SU-DHL-6 (cell line): ENCODE measurements around the gene C11orf54.
"Not testable (repeated sequence)": the region's sequence is repeated elsewhere in the genome, so short reads cannot be mapped to it uniquely, and the experiment has no call there.

Source experiments
- H2AFZ ChIP-seq: fragments of 200-600 bp; sonication (generic); 2 replicates; pipeline ENCODE4 v1.6.1; 2014; ENCODE audit warnings: low read depth, mild to moderate bottlenecking, moderate library complexity, mixed read lengths, antibody characterized with exemption, low read length; ENCODE audit not compliant: severe bottlenecking
- H3F3A ChIP-seq: fragments of 200-600 bp; shearing (Covaris generic); 2 replicates; pipeline ENCODE4 v1.6.0; 2016; ENCODE audit warnings: antibody characterized with exemption, mild to moderate bottlenecking; ENCODE audit not compliant: insufficient read depth
- H3K27ac ChIP-seq: fragments of 200-600 bp; sonication (generic); 2 replicates; pipeline ENCODE4 v1.5.1; 2016; ENCODE audit warnings: low read depth, mild to moderate bottlenecking, low read length, moderate library complexity, mixed read lengths
- H3K27me3 ChIP-seq: fragments of 200-600 bp; sonication (generic), shearing (Covaris generic); 2 replicates; pipeline ENCODE4 v1.6.0; 2014; ENCODE audit warnings: mild to moderate bottlenecking, low read length
- H3K36me3 ChIP-seq: fragments of 200-600 bp; sonication (generic); 2 replicates; pipeline ENCODE4 v1.6.1; 2014; ENCODE audit warnings: mild to moderate bottlenecking, low read length, mixed read lengths
- H3K4me2 ChIP-seq: fragments of 300-600, 200-600 bp; shearing (Covaris generic), sonication (generic); 2 replicates; pipeline ENCODE4 v1.6.0; 2014; ENCODE audit warnings: low read length, low read depth, mild to moderate bottlenecking; ENCODE audit not compliant: poor library complexity, severe bottlenecking
- H3K4me3 ChIP-seq: fragments of 200-600 bp; sonication (generic); 2 replicates; pipeline ENCODE4 v1.5.1; 2014; ENCODE audit warnings: antibody characterized with exemption, low read length, mild to moderate bottlenecking, mixed read lengths; ENCODE audit not compliant: insufficient read depth, poor library complexity, severe bottlenecking
- H3K79me2 ChIP-seq: fragments of 200-600 bp; sonication (generic); 2 replicates; pipeline ENCODE4 v1.6.1; 2014; ENCODE audit warnings: mild to moderate bottlenecking, low read length, moderate library complexity; ENCODE audit not compliant: insufficient read depth
- H3K9ac ChIP-seq: fragments of 200-600 bp; sonication (generic); 2 replicates; pipeline ENCODE4 v1.7.0; 2014; ENCODE audit warnings: mild to moderate bottlenecking, low read length
- H3K9me2 ChIP-seq: fragments of 200-600 bp; sonication (generic); replicated peaks from 2 replicates; pipeline ENCODE4 v1.6.1; 2014; ENCODE audit warnings: low read length; ENCODE audit not compliant: insufficient read depth
- H3K9me3 ChIP-seq: fragments of 200-600 bp; sonication (generic); 2 replicates; pipeline ENCODE4 v1.6.1; 2014; ENCODE audit warnings: low read length, mixed read lengths; ENCODE audit not compliant: insufficient read depth
- H4K20me1 ChIP-seq: fragments of 200-600 bp; sonication (generic); 2 replicates; pipeline ENCODE4 v1.6.1; 2014; ENCODE audit warnings: low read depth, mild to moderate bottlenecking, antibody characterized with exemption, low read length, moderate library complexity, mixed read lengths
- CTCF ChIP-seq: fragments of 200-600 bp; sonication (generic); IDR thresholded peaks from one replicate; pipeline ENCODE4 v1.5.1; 2017; ENCODE audit warnings: antibody characterized with exemption, mild to moderate bottlenecking, low read length, moderate library complexity; ENCODE audit not compliant: insufficient read depth, poor library complexity, severe bottlenecking
- EZH2phosphoT487 ChIP-seq: fragments of 200-600 bp; sonication (generic), shearing (Covaris generic); conservative IDR thresholded peaks from 2 replicates; pipeline ENCODE4 v1.6.1; 2018; ENCODE audit warnings: mild to moderate bottlenecking, antibody characterized with exemption, low read length, moderate library complexity, mixed read lengths

C11orf54 gene

GRCh38 chr11:93743291-93743690 is 1.8 kb downstream of the C11orf54 start:
- Histone ChIP-seq H3K36me3 (peaks cover 24% of the 10 kb centered on the region), H3K9me3 (no peaks in the 10 kb centered on the region), H2AFZ (no peak overlapping the region), H3K9ac (no peak overlapping the region), H3F3A (peaks cover 24% of the 10 kb centered on the region), H3K27ac (no peak overlapping the region), H3K79me2 (peaks cover 53% of the 10 kb centered on the region), H3K9me2 (no peaks in the 10 kb centered on the region), H3K27me3 (no peaks in the 10 kb centered on the region), H4K20me1 (peaks cover 16% of the 10 kb centered on the region), H3K4me3 (no peak overlapping the region), H3K4me2 (no peak overlapping the region)
- TF ChIP-seq EZH2phosphoT487 (no peak), CTCF (no peak)

- Histone ChIP-seq H3K79me2 (peaks cover 40% of the 10 kb centered on the region), H3F3A (peaks cover 11% of the 10 kb centered on the region), H3K9me3 (no peaks in the 10 kb centered on the region), H3K9ac (no peak overlapping the region), H2AFZ (no peak overlapping the region), H3K27ac (no peak overlapping the region), H3K4me3 (no peak overlapping the region), H3K9me2 (no peaks in the 10 kb centered on the region), H4K20me1 (peaks cover 2% of the 10 kb centered on the region), H3K36me3 (peaks cover 11% of the 10 kb centered on the region), H3K4me2 (no peak overlapping the region), H3K27me3 (no peaks in the 10 kb centered on the region)
- no peak for TF ChIP-seq CTCF
- TF ChIP-seq EZH2phosphoT487, result no peak
These were observed 3.2 kb downstream of the C11orf54 start for GRCh38 chr11:93744669-93745004.

- not testable (repeated sequence) for H3K4me3 ChIP-seq, H4K20me1 ChIP-seq, H3K27me3 ChIP-seq, H3K9ac ChIP-seq, H3K4me2 ChIP-seq, H2AFZ ChIP-seq, H3K27ac ChIP-seq, H3K9me2 ChIP-seq, H3K36me3 ChIP-seq, H3K9me3 ChIP-seq, H3F3A ChIP-seq
- peaks cover 34% of the 10 kb centered on the region for H3K79me2 ChIP-seq
These were observed 3.7 kb downstream of the C11orf54 start for GRCh38 chr11:93745005-93745755.

- H3K4me3 ChIP-seq, result no peak overlapping the region
- H3K9me2 ChIP-seq, result no peaks in the 10 kb centered on the region
- H3F3A ChIP-seq, result no peaks in the 10 kb centered on the region
- H4K20me1 ChIP-seq, result no peaks in the 10 kb centered on the region
- H3K79me2 ChIP-seq, result peaks cover 25% of the 10 kb centered on the region
- H3K9ac ChIP-seq, result no peak overlapping the region
- no peaks in the 10 kb centered on the region for H3K9me3 ChIP-seq
- peaks cover 4% of the 10 kb centered on the region; the same call in 1 of the 2 replicates for H3K36me3 ChIP-seq
- H2AFZ ChIP-seq, result no peak overlapping the region
- H3K27ac ChIP-seq, result no peak overlapping the region
- TF ChIP-seq CTCF (no peak), EZH2phosphoT487 (no peak)
- H3K27me3 ChIP-seq, result no peaks in the 10 kb centered on the region
- no peak overlapping the region for H3K4me2 ChIP-seq
These were observed 4.6 kb downstream of the C11orf54 start for GRCh38 chr11:93746101-93746500.
